H54 (cell line): Measurements from ENCODE around the gene PTPRF.

Experiments used
- DNase-seq: peaks from one replicate; pipeline ENCODE4 v3.0.0; 2011; ENCODE audit warnings: low spot score, mixed read lengths; ENCODE audit not compliant: insufficient read length
- FAIRE-seq: peaks from 3 replicates; lab custom pipeline; 2011; peaks lifted over from hg19 to GRCh38; lab: Jason Lieb, UNC
- POLR2A ChIP-seq: IDR thresholded peaks from 2 replicates; pipeline ENCODE4 v1.6.1; 2011; ENCODE audit warnings: low read depth, mild to moderate bottlenecking, low read length

PTPRF gene

GRCh38 chr1:43560286-43560685 lies 29.6 kb downstream of the PTPRF start:
- FAIRE-seq (no peak), DNase-seq (no peak)
- no peak for TF ChIP-seq POLR2A

GRCh38 chr1:43563876-43564539 lies 33.3 kb downstream of the PTPRF start:
- no peak for TF ChIP-seq POLR2A
- DNase-seq, result no peak
- no peak for FAIRE-seq

GRCh38 chr1:43564551-43565348 lies 34.1 kb downstream of the PTPRF start:
- DNase-seq (no peak), FAIRE-seq (no peak)
- no peak for TF ChIP-seq POLR2A

GRCh38 chr1:43565600-43566360 lies 35.1 kb downstream of the PTPRF start:
- TF ChIP-seq POLR2A, result no peak
- DNase-seq, result no peak
- FAIRE-seq, result no peak

GRCh38 chr1:43566382-43567044 lies 35.8 kb downstream of the PTPRF start:
- no peak for TF ChIP-seq POLR2A
- DNase-seq, result no peak
- FAIRE-seq, result no peak

GRCh38 chr1:43569175-43569574 lies 38.5 kb downstream of the PTPRF start:
- no peak for TF ChIP-seq POLR2A
- FAIRE-seq (no peak), DNase-seq (no peak)

- TF ChIP-seq POLR2A, result no peak
- no peak for FAIRE-seq
Observed at GRCh38 chr1:43570277-43570676, 39.6 kb downstream of the PTPRF start.

GRCh38 chr1:43570715-43571114 lies 40.0 kb downstream of the PTPRF start:
- no peak for TF ChIP-seq POLR2A
- no peak for FAIRE-seq
- DNase-seq, result no peak

More at GRCh38 chr1:43570277-43570676, 39.6 kb downstream of the PTPRF start:
- no peak for DNase-seq

- TF ChIP-seq POLR2A, result no peak
- FAIRE-seq, result no peak
- DNase-seq, result no peak
Observed at GRCh38 chr1:43572084-43572483, 41.4 kb downstream of the PTPRF start.

GRCh38 chr1:43572538-43572937 lies 41.9 kb downstream of the PTPRF start:
- FAIRE-seq (no peak), DNase-seq (no peak)
- no peak for TF ChIP-seq POLR2A

GRCh38 chr1:43573066-43573800 lies 42.5 kb downstream of the PTPRF start:
- TF ChIP-seq POLR2A, result no peak
- FAIRE-seq, result no peak
- DNase-seq, result no peak

- FAIRE-seq, result no peak
- no peak for TF ChIP-seq POLR2A
- no peak for DNase-seq
Observed at GRCh38 chr1:43576521-43576920, 45.8 kb downstream of the PTPRF start.
